ENCODE data around the gene GNAQ.

DNA sequence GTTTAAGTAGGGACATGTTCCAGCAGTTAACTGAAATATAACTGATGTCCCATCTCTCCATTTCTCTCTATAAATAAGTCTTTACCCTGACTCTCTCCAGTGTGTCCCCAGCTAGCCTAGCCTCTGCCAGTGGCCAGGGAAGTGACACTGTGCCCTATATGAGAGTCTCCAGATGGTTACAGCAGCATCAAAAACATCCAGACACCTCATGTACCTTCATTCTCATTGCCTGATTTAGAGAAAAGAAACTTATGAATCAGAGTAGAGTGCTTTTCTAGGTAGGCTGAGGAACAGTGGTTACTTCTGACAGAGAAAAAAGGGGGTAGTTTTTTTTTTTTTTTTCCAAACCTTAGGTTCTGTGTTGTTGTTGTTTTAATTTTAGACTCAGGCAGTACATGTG is 148.5 kb downstream of the GNAQ start:
- TF ChIP-seq, protein P1, sequence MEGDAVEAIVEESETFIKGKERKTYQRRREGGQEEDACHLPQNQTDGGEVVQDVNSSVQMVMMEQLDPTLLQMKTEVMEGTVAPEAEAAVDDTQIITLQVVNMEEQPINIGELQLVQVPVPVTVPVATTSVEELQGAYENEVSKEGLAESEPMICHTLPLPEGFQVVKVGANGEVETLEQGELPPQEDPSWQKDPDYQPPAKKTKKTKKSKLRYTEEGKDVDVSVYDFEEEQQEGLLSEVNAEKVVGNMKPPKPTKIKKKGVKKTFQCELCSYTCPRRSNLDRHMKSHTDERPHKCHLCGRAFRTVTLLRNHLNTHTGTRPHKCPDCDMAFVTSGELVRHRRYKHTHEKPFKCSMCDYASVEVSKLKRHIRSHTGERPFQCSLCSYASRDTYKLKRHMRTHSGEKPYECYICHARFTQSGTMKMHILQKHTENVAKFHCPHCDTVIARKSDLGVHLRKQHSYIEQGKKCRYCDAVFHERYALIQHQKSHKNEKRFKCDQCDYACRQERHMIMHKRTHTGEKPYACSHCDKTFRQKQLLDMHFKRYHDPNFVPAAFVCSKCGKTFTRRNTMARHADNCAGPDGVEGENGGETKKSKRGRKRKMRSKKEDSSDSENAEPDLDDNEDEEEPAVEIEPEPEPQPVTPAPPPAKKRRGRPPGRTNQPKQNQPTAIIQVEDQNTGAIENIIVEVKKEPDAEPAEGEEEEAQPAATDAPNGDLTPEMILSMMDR (IDR thresholded peaks at IDR 0.05) = no peak
- TF ChIP-seq EZH2 (IDR thresholded peaks at IDR 0.05; ENCODE audit: borderline replicate concordance, insufficient read depth, low read depth, low read length, poor library complexity, severe bottlenecking) = no peak

All from B cell (primary cell).